Astrocyte of the spinal cord (primary cell): ENCODE data around the gene CMTR1.
"Not testable (repeated sequence)": the region's sequence is repeated elsewhere in the genome, so short reads cannot be mapped to it uniquely, and the experiment has no call there.

Experiments used
- DNase-seq: peaks from one replicate; pipeline ENCODE4 v3.0.0; 2011; ENCODE audit warnings: low read depth, low spot score
- H3K4me3 ChIP-seq: 2 replicates; pipeline ENCODE4 v1.5.1; 2011; ENCODE audit warnings: low read depth, mild to moderate bottlenecking, low read length, moderate library complexity
- CTCF ChIP-seq: IDR thresholded peaks from 2 replicates; pipeline ENCODE4 v1.5.1; 2012; ENCODE audit warnings: low read depth, mild to moderate bottlenecking, low read length, inconsistent platforms
- in situ Hi-C: cut with HindIII; loops from 2 replicates; pipeline ENCODE4 v1.10.0; 2017; ENCODE audit warnings: low sequenced_read_pairs

The CMTR1 gene

GRCh38 chr6:37396571-37397180, 36.3 kb upstream of the CMTR1 start:
- in situ Hi-C loops = no loop called here
- H3K4me3 ChIP-seq = no peak overlapping the region
- no peak for TF ChIP-seq CTCF
- peak; percentile 29 for DNase-seq

- TF ChIP-seq CTCF = no peak
- no peak for DNase-seq
- in situ Hi-C loops = no loop called here
- H3K4me3 ChIP-seq = no peak overlapping the region
Observed at GRCh38 chr6:37399131-37399530, 33.9 kb upstream of the CMTR1 start.

- DNase-seq = no peak
- in situ Hi-C loops = no loop called here
- TF ChIP-seq CTCF = no peak
Observed at GRCh38 chr6:37399795-37400490, 33.1 kb upstream of the CMTR1 start.

GRCh38 chr6:37401658-37402057, 31.4 kb upstream of the CMTR1 start:
- in situ Hi-C loops, H3K4me3 ChIP-seq, DNase-seq: not testable (repeated sequence)

More at GRCh38 chr6:37399795-37400490, 33.1 kb upstream of the CMTR1 start:
- no peak overlapping the region for H3K4me3 ChIP-seq

GRCh38 chr6:37406726-37407341, 26.2 kb upstream of the CMTR1 start:
- TF ChIP-seq CTCF = no peak
- no peak overlapping the region for H3K4me3 ChIP-seq
- in situ Hi-C loops = no loop called here
- no peak for DNase-seq

- TF ChIP-seq CTCF = no peak
- no peak overlapping the region for H3K4me3 ChIP-seq
- no peak for DNase-seq
- in situ Hi-C loops = no loop called here
Observed at GRCh38 chr6:37407948-37408347, 25.1 kb upstream of the CMTR1 start.

- TF ChIP-seq CTCF = no peak
- in situ Hi-C loops = no loop called here
- H3K4me3 ChIP-seq = no peak overlapping the region
Observed at GRCh38 chr6:37409501-37409900, 23.5 kb upstream of the CMTR1 start.

More at GRCh38 chr6:37409501-37409900, 23.5 kb upstream of the CMTR1 start:
- DNase-seq = no peak
